ENCODE data around the gene PSD2. TPM values are rescaled to one million over a fixed set of nuclear protein-coding genes. Genes with fewer than 3 reads are reported as not detected.

PSD2 gene
- total RNA-seq, 1 donor from 2014 or later: not detected

DNA sequence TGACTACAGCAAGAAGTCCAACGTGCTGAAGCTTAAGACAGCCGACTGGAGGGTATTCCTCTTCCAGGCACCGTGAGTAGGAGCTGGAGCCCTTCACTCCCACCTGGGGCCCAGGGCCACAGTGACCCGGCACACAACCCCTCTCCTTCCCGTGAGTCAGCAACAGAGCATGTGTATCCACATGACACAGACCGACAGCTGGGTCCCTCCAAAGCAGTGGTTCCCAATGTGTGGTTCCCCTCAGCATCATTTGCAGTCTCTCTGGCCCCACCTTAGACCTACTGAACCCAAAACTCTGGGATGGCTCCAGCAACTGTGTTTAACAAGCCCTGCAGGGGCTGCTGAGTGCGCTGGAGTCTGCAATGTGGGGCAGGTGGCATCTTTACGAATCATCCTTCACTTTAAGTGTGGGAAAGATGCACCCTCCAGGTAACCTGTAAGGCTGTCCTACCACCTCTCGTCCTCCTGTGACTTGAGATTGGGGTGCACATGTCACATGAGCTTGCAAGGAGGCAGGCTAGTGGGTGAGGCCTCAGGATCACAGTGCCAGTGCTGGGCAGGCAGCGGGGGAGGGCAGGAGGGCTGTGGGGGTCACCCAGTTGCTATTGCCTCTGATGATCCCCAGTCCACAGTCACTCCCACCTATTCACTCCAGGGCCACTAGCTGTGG is 42.2 kb downstream of the PSD2 start:
- TF ChIP-seq, protein P1, sequence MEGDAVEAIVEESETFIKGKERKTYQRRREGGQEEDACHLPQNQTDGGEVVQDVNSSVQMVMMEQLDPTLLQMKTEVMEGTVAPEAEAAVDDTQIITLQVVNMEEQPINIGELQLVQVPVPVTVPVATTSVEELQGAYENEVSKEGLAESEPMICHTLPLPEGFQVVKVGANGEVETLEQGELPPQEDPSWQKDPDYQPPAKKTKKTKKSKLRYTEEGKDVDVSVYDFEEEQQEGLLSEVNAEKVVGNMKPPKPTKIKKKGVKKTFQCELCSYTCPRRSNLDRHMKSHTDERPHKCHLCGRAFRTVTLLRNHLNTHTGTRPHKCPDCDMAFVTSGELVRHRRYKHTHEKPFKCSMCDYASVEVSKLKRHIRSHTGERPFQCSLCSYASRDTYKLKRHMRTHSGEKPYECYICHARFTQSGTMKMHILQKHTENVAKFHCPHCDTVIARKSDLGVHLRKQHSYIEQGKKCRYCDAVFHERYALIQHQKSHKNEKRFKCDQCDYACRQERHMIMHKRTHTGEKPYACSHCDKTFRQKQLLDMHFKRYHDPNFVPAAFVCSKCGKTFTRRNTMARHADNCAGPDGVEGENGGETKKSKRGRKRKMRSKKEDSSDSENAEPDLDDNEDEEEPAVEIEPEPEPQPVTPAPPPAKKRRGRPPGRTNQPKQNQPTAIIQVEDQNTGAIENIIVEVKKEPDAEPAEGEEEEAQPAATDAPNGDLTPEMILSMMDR (conservative IDR thresholded peaks at IDR 0.05; ENCODE audit: low read depth, low read length): no peak
- no peak for DNase-seq (ENCODE audit: low read depth)
- no peak overlapping the region for H3K4me3 ChIP-seq (ENCODE audit: low read depth, low read length)

DNA sequence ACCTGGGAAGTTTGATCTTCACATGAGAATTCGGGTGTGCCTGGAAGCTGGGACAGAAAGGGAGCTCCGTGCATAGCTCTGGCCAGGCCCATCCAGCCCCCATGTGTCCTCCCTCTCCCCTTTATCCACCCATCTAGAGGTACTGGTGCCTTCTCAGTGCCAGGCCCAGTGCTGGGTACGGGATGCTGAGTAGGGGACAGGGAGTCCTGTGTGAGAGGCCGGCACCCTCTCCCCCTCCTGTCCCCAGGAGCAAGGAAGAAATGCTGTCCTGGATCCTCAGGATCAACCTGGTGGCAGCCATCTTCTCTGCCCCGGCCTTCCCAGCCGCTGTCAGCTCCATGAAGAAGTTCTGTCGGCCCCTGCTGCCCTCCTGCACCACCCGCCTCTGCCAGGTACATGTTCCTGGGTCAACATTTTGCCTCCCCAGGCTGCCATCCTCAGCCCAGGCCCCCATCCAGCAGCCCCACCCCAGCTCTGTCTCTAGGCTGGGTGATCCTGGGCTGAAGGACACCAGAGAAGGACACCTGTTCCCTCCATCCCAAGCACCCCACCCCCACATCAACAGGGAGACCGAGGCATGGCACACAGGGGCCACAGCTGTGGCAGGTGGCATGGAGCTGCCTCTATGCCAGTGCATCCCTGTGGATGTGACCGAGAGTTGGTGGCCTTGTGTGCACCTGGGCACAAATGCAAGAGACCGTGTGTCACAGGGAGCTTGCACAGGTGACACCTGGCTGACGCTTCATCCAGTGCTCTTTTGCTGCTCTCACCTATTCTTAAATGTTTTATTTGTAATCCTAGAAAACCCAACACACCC is 43.0 kb downstream of the PSD2 start:
- TF ChIP-seq, protein P1 (conservative IDR thresholded peaks at IDR 0.05; ENCODE audit: low read depth, low read length): no peak
- no peak for DNase-seq (ENCODE audit: low read depth)
- H3K4me3 ChIP-seq (ENCODE audit: low read depth, low read length): no peak overlapping the region

DNA sequence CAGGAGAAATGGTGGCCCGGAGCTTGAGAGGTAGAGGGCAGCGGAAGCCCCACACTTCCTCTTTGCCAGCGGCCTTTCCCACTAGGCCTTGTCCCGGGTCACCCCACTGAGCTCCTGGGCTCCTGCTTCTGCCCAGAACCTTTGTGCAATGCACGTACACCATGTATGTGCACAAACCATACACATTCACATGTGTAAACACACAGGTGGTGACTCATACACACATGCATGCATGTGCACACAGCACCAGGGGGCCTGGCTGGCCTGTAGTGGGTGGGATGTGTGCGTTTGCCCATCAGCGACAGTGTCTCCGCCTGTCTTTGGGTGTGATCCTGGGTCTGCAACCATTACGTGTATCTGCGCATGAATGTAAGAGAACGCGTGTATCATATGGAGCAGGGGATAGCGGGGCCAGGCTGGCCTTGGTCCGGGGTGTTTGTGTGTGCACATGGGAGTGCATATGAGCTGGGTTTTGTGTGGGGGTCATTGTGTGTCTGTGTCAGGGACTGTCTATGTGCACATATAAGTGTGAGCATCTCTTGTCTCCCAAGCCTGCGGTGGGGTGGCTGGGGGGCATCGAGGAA is 43.7 kb downstream of the PSD2 start:
- TF ChIP-seq, protein P1 (conservative IDR thresholded peaks at IDR 0.05; ENCODE audit: low read depth, low read length): no peak
- no peak overlapping the region for H3K4me3 ChIP-seq (ENCODE audit: low read depth, low read length)

GRCh38 chr5:139839918-139840317 is 44.3 kb downstream of the PSD2 start:
- DNase-seq (ENCODE audit: low read depth): no peak
- TF ChIP-seq, protein P1 (conservative IDR thresholded peaks at IDR 0.05; ENCODE audit: low read depth, low read length): no peak
- no peak overlapping the region for H3K4me3 ChIP-seq (ENCODE audit: low read depth, low read length)

More for the DNA sequence above, 43.7 kb downstream of the PSD2 start:
- no peak for DNase-seq (ENCODE audit: low read depth)

- DNase-seq (ENCODE audit: low read depth): no peak
- TF ChIP-seq, protein P1 (conservative IDR thresholded peaks at IDR 0.05; ENCODE audit: low read depth, low read length): no peak
- no peak overlapping the region for H3K4me3 ChIP-seq (ENCODE audit: low read depth, low read length)
Observed at GRCh38 chr5:139841549-139841948, 45.9 kb downstream of the PSD2 start.

GRCh38 chr5:139842321-139842720 is 46.7 kb downstream of the PSD2 start:
- no peak overlapping the region for H3K4me3 ChIP-seq (ENCODE audit: low read depth, low read length)
- no peak for DNase-seq (ENCODE audit: low read depth)
- TF ChIP-seq, protein P1 (conservative IDR thresholded peaks at IDR 0.05; ENCODE audit: low read depth, low read length): no peak
